NCI-H1436 treated with DMSO at 0.1 percent for 48 hours (cell line): Measurements from ENCODE around the gene OCA2.
"Not testable (repeated sequence)": the region's sequence is repeated elsewhere in the genome, so short reads cannot be mapped to it uniquely, and the experiment has no call there.

ENCODE experiments used
- DNase-seq: peaks from one replicate; lab custom pipeline; 2025; lab: John Stamatoyannopoulos, UW

OCA2 gene

GRCh38 chr15:27713850-27714249, 385.3 kb downstream of the OCA2 start:
- DNase-seq, result not testable (repeated sequence)

- DNase-seq, result no peak
Observed at GRCh38 chr15:27707257-27707656, 391.9 kb downstream of the OCA2 start.

GRCh38 chr15:27706300-27706699, 392.8 kb downstream of the OCA2 start:
- DNase-seq, result no peak

GRCh38 chr15:27705056-27705455, 394.1 kb downstream of the OCA2 start:
- no peak for DNase-seq
